Measurements from ENCODE around the gene PCED1A.

- TF ChIP-seq EP300 (IDR thresholded peaks at IDR 0.05) (no peak), POLR2AphosphoS5 (IDR thresholded peaks at IDR 0.05) (no peak)
These were observed 25.8 kb upstream of the PCED1A start for GRCh38 chr20:2866236-2866635.
